ENCODE data around the gene SH3RF2.

The SH3RF2 gene

GRCh38 chr5:146050086-146050485, 113.7 kb downstream of the SH3RF2 start:
- no peaks in the 10 kb centered on the region for H3K36me3 ChIP-seq (replicated peaks; ENCODE audit: low read depth, low read length)
- H3K9me3 ChIP-seq (ENCODE audit: insufficient read depth, low read length) = no peaks in the 10 kb centered on the region
- no peaks in the 10 kb centered on the region for H3K79me2 ChIP-seq (ENCODE audit: low read length)
- no peak overlapping the region for H3K27ac ChIP-seq (ENCODE audit: low read length)
- no peak overlapping the region for H3K9ac ChIP-seq (ENCODE audit: low read length)
- no peak for TF ChIP-seq EZH2phosphoT487 (IDR thresholded peaks at IDR 0.05; ENCODE audit: low read depth)
- no peak for TF ChIP-seq CTCF (IDR thresholded peaks at IDR 0.05; ENCODE audit: low read depth, low read length)
- H4K20me1 ChIP-seq (ENCODE audit: insufficient read depth, low read length) = no peaks in the 10 kb centered on the region
- peak overlapping the region; percentile 39; the same call in 1 of the 2 replicates for H2AFZ ChIP-seq (ENCODE audit: low read depth, low read length)
- H3K27me3 ChIP-seq (ENCODE audit: low read depth, low read length) = peaks cover 4% of the 10 kb centered on the region; the same call in 1 of the 2 replicates
- H3K4me1 ChIP-seq (ENCODE audit: low read length) = no peaks in the 10 kb centered on the region
- H3K4me3 ChIP-seq (ENCODE audit: low read length) = no peak overlapping the region
- no peak overlapping the region for H3K4me2 ChIP-seq (ENCODE audit: low read length)

GRCh38 chr5:146051678-146052077, 115.3 kb downstream of the SH3RF2 start:
- TF ChIP-seq EZH2phosphoT487 (IDR thresholded peaks at IDR 0.05; ENCODE audit: low read depth) = no peak
- Histone ChIP-seq H3K27ac (ENCODE audit: low read length) (no peak overlapping the region), H3K27me3 (ENCODE audit: low read depth, low read length) (peaks cover 9% of the 10 kb centered on the region)

GRCh38 chr5:146052780-146053179, 116.4 kb downstream of the SH3RF2 start:
- Histone ChIP-seq H3K27me3 (ENCODE audit: low read depth, low read length) (peaks cover 12% of the 10 kb centered on the region), H3K9ac (ENCODE audit: low read length) (no peak overlapping the region), H3K27ac (ENCODE audit: low read length) (no peak overlapping the region), H3K79me2 (ENCODE audit: low read length) (no peaks in the 10 kb centered on the region), H4K20me1 (ENCODE audit: insufficient read depth, low read length) (no peaks in the 10 kb centered on the region), H3K4me2 (ENCODE audit: low read length) (no peak overlapping the region), H3K9me3 (ENCODE audit: insufficient read depth, low read length) (no peaks in the 10 kb centered on the region), H3K4me1 (ENCODE audit: low read length) (no peaks in the 10 kb centered on the region), H3K36me3 (replicated peaks; ENCODE audit: low read depth, low read length) (no peaks in the 10 kb centered on the region), H3K4me3 (ENCODE audit: low read length) (no peak overlapping the region), H2AFZ (ENCODE audit: low read depth, low read length) (no peak overlapping the region)
- no peak for TF ChIP-seq EZH2phosphoT487 (IDR thresholded peaks at IDR 0.05; ENCODE audit: low read depth)
- TF ChIP-seq CTCF (IDR thresholded peaks at IDR 0.05; ENCODE audit: low read depth, low read length) = peak; percentile 41

More at GRCh38 chr5:146051678-146052077, 115.3 kb downstream of the SH3RF2 start:
- Histone ChIP-seq H3K9ac (ENCODE audit: low read length) (no peak overlapping the region), H2AFZ (ENCODE audit: low read depth, low read length) (no peak overlapping the region), H3K36me3 (replicated peaks; ENCODE audit: low read depth, low read length) (no peaks in the 10 kb centered on the region), H4K20me1 (ENCODE audit: insufficient read depth, low read length) (no peaks in the 10 kb centered on the region), H3K79me2 (ENCODE audit: low read length) (no peaks in the 10 kb centered on the region), H3K9me3 (ENCODE audit: insufficient read depth, low read length) (no peaks in the 10 kb centered on the region), H3K4me1 (ENCODE audit: low read length) (no peaks in the 10 kb centered on the region), H3K4me2 (ENCODE audit: low read length) (no peak overlapping the region), H3K4me3 (ENCODE audit: low read length) (no peak overlapping the region)

GRCh38 chr5:146055432-146055831, 119.1 kb downstream of the SH3RF2 start:
- no peak overlapping the region for H3K4me3 ChIP-seq (ENCODE audit: low read length)
- no peak for TF ChIP-seq EZH2phosphoT487 (IDR thresholded peaks at IDR 0.05; ENCODE audit: low read depth)
- no peak for TF ChIP-seq CTCF (IDR thresholded peaks at IDR 0.05; ENCODE audit: low read depth, low read length)
- no peak overlapping the region for H2AFZ ChIP-seq (ENCODE audit: low read depth, low read length)
- no peaks in the 10 kb centered on the region for H4K20me1 ChIP-seq (ENCODE audit: insufficient read depth, low read length)
- H3K36me3 ChIP-seq (replicated peaks; ENCODE audit: low read depth, low read length) = no peaks in the 10 kb centered on the region
- no peaks in the 10 kb centered on the region for H3K9me3 ChIP-seq (ENCODE audit: insufficient read depth, low read length)
- H3K27ac ChIP-seq (ENCODE audit: low read length) = no peak overlapping the region
- H3K4me1 ChIP-seq (ENCODE audit: low read length) = no peaks in the 10 kb centered on the region
- no peak overlapping the region for H3K9ac ChIP-seq (ENCODE audit: low read length)
- H3K27me3 ChIP-seq (ENCODE audit: low read depth, low read length) = peaks cover 9% of the 10 kb centered on the region
- H3K79me2 ChIP-seq (ENCODE audit: low read length) = no peaks in the 10 kb centered on the region
- no peak overlapping the region for H3K4me2 ChIP-seq (ENCODE audit: low read length)
